Measurements from ENCODE around the gene GVQW3.

The GVQW3 gene

DNA sequence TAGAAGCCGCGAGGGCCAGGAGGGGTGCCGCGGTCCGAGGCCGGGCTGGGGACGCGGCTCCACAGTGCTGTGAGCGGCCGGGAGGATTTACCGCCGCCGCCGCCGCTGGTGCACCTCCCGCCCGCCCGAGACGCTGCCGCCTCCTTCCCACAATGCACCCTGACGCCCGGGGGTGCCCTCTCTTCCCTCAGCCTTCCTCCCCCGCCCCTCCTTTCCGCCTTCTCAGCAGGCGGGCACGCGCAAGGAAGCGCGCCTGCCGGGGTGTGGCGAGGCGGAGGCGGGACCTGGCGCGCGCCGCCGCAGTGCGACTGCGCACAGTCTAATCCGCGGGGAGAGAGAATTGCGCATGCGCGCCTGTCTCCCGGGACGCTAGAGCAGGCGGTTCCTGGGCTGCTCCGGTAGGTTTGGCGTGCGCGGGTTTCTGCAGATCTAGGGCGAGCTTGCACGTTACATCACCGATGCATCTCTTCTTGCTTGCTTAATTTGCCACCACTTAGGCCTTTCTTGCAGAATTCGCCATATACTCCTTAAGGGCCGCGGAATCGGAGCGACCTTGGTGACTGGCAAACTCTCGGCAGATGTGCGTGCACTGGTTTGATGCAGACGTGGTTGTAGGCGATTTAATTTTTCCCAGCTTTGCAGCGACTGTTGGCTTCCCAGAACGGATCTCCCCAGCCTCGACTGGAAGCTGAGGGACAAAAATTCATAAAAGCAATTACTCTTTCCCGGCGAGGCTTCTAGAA lies at the start of gene GVQW3, which contains the start of gene THAP12:
Gene GVQW3 (plus strand): TSS at position 347 of the 743 bp plus-strand sequence. CDS start 506 bp downstream, outside the sequence.
Gene THAP12 (minus strand): TSS at position 156 of the 743 bp plus-strand sequence. CDS start 296 bp downstream, outside the sequence.
- Histone ChIP-seq H3K9ac (ENCODE audit: low read depth, low read length) (peak within 1 kb of the TSS; percentile 60), H3K36me3 (ENCODE audit: control insufficient read depth, insufficient read depth, low read length) (no peaks in the 10 kb centered on the region), H3K4me1 (ENCODE audit: control insufficient read depth, insufficient read depth, low read length) (peaks cover 26% of the 10 kb centered on the region), H3K27me3 (ENCODE audit: control insufficient read depth, insufficient read depth, low read length) (no peaks in the 10 kb centered on the region), H3K27ac (ENCODE audit: low read depth, low read length) (peak within 1 kb of the TSS; percentile 69), H3K4me3 (ENCODE audit: low read depth, low read length) (peak within 1 kb of the TSS; percentile 89), H3K9me3 (ENCODE audit: control insufficient read depth, insufficient read depth, low read length) (no peaks in the 10 kb centered on the region)

DNA sequence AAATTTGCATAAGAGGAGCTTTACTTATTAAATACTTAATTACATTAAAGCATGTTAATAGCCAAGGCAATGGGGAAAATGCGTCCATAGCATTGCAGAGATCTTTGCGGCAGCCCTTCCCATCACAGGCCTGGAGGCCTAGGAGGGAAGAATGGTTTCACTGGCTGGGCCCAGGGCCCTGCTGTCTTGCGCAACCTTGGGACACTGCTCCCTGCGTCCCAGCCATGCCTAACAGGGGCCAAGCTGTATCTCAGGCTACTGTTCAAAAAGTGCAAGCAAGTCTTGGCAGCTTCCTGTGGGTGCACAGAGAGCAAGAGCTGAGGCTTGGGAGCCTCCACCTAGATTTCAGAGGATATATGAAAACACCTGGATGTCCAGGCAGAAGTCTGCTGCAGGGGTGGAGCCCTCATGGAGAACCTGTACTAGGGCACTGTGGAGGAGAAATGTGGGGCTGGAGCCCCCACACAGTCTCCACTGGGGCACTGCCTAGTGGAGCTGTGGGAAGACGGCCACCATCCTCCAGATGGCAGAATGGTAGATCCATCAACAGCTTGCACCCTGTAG lies 46.2 kb upstream of the GVQW3 start:
- Histone ChIP-seq H3K4me3 (ENCODE audit: low read depth, low read length) (no peak overlapping the region), H3K36me3 (ENCODE audit: control insufficient read depth, insufficient read depth, low read length) (no peaks in the 10 kb centered on the region), H3K4me1 (ENCODE audit: control insufficient read depth, insufficient read depth, low read length) (0 out of 2 replicates have a peak, but pooled peaks cover 7% of the 10 kb centered on the region), H3K9ac (ENCODE audit: low read depth, low read length) (no peak overlapping the region), H3K27me3 (ENCODE audit: control insufficient read depth, insufficient read depth, low read length) (no peaks in the 10 kb centered on the region), H3K27ac (ENCODE audit: low read depth, low read length) (no peak overlapping the region), H3K9me3 (ENCODE audit: control insufficient read depth, insufficient read depth, low read length) (peaks cover 20% of the 10 kb centered on the region)

DNA sequence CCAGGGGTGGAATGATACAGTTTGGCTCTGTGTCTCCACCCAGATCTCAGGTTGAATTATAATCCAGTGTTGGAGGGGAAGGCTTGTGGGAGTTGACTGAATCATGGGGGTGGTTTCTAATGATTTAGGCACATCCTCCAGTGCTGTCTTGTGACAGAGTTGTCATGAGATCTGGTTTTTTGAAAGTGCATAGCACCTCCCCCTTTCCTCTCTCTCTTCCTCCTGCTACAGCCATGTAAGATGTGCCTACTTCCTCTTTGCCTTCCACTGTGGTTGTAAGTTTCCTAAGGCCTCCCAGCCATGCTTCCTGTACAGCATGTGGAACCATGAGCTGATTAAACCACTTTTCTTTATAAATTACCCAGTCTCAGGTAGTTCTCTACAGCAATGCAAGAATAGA lies 45.3 kb upstream of the GVQW3 start:
- H3K27ac ChIP-seq (ENCODE audit: low read depth, low read length): no peak overlapping the region
- peaks cover 20% of the 10 kb centered on the region for H3K9me3 ChIP-seq (ENCODE audit: control insufficient read depth, insufficient read depth, low read length)
- H3K36me3 ChIP-seq (ENCODE audit: control insufficient read depth, insufficient read depth, low read length): no peaks in the 10 kb centered on the region
- H3K27me3 ChIP-seq (ENCODE audit: control insufficient read depth, insufficient read depth, low read length): no peaks in the 10 kb centered on the region
- H3K9ac ChIP-seq (ENCODE audit: low read depth, low read length): no peak overlapping the region
- H3K4me1 ChIP-seq (ENCODE audit: control insufficient read depth, insufficient read depth, low read length): no peaks in the 10 kb centered on the region
- H3K4me3 ChIP-seq (ENCODE audit: low read depth, low read length): no peak overlapping the region

DNA sequence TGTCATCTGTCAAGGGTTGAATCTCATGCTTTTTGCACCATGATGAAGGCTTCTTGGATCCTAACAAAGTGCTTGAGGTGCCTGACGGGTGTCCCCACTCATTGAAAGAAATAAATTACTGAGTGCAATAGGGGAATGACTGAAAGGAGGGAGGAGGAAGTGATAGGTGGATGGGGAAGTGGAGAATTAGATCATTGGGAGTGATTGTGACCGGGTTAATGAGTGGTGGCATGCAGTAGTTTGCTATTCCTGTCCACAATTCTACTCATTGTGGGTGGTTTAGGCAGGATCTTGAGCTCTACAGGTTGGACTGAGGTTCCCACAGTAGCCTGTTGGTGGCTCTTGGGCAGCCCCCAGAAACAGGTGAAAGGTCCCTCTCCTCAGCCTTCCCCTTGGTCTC lies 44.5 kb upstream of the GVQW3 start:
- Histone ChIP-seq H3K9me3 (ENCODE audit: control insufficient read depth, insufficient read depth, low read length) (peaks cover 20% of the 10 kb centered on the region), H3K9ac (ENCODE audit: low read depth, low read length) (no peak overlapping the region), H3K27ac (ENCODE audit: low read depth, low read length) (no peak overlapping the region), H3K36me3 (ENCODE audit: control insufficient read depth, insufficient read depth, low read length) (no peaks in the 10 kb centered on the region), H3K27me3 (ENCODE audit: control insufficient read depth, insufficient read depth, low read length) (no peaks in the 10 kb centered on the region), H3K4me1 (ENCODE audit: control insufficient read depth, insufficient read depth, low read length) (no peaks in the 10 kb centered on the region), H3K4me3 (ENCODE audit: low read depth, low read length) (no peak overlapping the region)

DNA sequence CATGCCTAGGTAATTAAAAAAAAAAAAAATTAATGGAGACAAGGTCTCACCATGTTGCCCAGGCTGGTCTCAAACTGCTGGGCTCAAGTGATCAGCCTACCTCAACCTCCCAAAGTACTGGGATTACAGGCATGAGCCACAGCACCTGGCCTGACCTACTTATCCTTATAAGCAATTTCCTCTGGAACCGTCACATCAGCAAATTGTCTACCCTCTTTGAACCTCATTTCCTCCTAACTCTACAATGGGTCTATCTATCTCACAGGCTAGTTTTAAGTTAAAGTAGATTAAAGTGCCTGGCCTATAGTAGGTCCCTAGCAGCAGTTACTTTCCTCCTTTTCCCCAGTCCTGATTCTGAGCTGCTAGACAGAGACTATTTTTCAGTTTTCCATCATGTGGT lies 43.7 kb upstream of the GVQW3 start:
- H3K36me3 ChIP-seq (ENCODE audit: control insufficient read depth, insufficient read depth, low read length): no peaks in the 10 kb centered on the region
- H3K9ac ChIP-seq (ENCODE audit: low read depth, low read length): no peak overlapping the region
- no peak overlapping the region for H3K4me3 ChIP-seq (ENCODE audit: low read depth, low read length)
- H3K27me3 ChIP-seq (ENCODE audit: control insufficient read depth, insufficient read depth, low read length): no peaks in the 10 kb centered on the region
- no peak overlapping the region for H3K27ac ChIP-seq (ENCODE audit: low read depth, low read length)
- peaks cover 20% of the 10 kb centered on the region for H3K9me3 ChIP-seq (ENCODE audit: control insufficient read depth, insufficient read depth, low read length)
- no peaks in the 10 kb centered on the region for H3K4me1 ChIP-seq (ENCODE audit: control insufficient read depth, insufficient read depth, low read length)

DNA sequence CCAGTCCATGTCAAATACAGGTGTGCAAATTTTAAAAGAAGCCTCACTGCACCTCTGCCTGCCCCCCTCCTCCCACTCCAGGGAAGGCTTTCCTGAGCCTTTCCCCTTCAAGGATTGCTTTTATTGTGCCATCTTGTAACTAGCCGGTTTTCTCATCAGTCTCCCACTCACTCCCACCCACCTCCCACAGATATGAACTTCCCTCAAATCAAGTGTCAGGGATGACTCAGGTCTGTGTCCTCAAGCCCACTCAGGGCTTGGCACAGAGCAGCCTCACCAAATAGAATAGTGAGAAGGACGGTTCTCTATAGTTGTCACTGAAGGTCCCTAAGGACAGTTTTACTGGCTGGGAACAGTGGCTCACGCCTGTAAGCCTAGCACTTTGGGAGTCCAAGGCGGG lies 43.2 kb upstream of the GVQW3 start:
- Histone ChIP-seq H3K4me1 (ENCODE audit: control insufficient read depth, insufficient read depth, low read length) (no peaks in the 10 kb centered on the region), H3K27ac (ENCODE audit: low read depth, low read length) (no peak overlapping the region), H3K9me3 (ENCODE audit: control insufficient read depth, insufficient read depth, low read length) (peaks cover 20% of the 10 kb centered on the region), H3K36me3 (ENCODE audit: control insufficient read depth, insufficient read depth, low read length) (no peaks in the 10 kb centered on the region), H3K9ac (ENCODE audit: low read depth, low read length) (no peak overlapping the region), H3K27me3 (ENCODE audit: control insufficient read depth, insufficient read depth, low read length) (no peaks in the 10 kb centered on the region), H3K4me3 (ENCODE audit: low read depth, low read length) (no peak overlapping the region)

DNA sequence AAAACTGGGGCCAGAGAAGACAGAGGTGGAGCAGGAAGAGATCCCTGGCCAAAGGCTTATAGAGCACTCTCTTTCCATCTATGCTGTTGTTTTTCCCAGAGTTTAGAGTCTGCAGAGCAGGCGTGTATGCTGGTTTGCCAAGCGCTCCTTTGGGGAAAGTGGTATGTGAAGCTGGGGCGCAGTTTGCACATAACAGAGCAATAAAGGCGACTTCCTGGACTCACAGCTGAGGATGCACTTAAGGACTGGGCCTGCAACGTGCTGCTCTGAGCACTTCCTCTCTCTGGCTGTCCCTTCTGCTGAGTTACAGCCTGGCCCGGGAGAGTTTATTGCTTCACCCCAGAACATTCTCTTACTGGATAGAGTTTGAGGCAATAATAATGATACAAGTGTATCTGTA lies 41.9 kb upstream of the GVQW3 start:
- H3K36me3 ChIP-seq (ENCODE audit: control insufficient read depth, insufficient read depth, low read length): no peaks in the 10 kb centered on the region
- no peak overlapping the region for H3K9ac ChIP-seq (ENCODE audit: low read depth, low read length)
- no peaks in the 10 kb centered on the region for H3K27me3 ChIP-seq (ENCODE audit: control insufficient read depth, insufficient read depth, low read length)
- no peak overlapping the region for H3K27ac ChIP-seq (ENCODE audit: low read depth, low read length)
- H3K4me1 ChIP-seq (ENCODE audit: control insufficient read depth, insufficient read depth, low read length): no peaks in the 10 kb centered on the region
- H3K4me3 ChIP-seq (ENCODE audit: low read depth, low read length): no peak overlapping the region
- peaks cover 18% of the 10 kb centered on the region for H3K9me3 ChIP-seq (ENCODE audit: control insufficient read depth, insufficient read depth, low read length)

DNA sequence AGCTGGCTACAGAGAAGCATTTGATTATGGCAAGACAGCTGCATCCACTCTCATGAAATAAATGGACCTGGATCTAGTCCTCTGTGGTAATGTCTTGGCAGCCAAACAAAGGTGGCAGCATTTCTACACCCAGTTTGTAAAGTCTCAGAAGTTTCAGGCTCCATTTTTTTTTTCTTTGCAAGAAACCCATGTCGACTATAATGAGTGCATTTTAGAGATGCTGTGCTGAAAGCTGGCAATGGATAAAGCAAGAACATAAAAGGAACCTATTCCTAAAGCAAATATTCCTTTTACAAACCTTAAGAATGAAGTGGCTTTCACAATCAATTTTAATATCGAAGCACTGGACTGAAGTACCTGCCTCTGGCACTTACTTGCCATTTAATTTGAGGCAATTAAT lies 33.7 kb upstream of the GVQW3 start:
- no peak overlapping the region for H3K9ac ChIP-seq (ENCODE audit: low read depth, low read length)
- H3K4me3 ChIP-seq (ENCODE audit: low read depth, low read length): no peak overlapping the region
- peaks cover 5% of the 10 kb centered on the region; the same call in 1 of the 2 replicates for H3K36me3 ChIP-seq (ENCODE audit: control insufficient read depth, insufficient read depth, low read length)
- no peak overlapping the region for H3K27ac ChIP-seq (ENCODE audit: low read depth, low read length)
- H3K4me1 ChIP-seq (ENCODE audit: control insufficient read depth, insufficient read depth, low read length): no peaks in the 10 kb centered on the region
- no peaks in the 10 kb centered on the region for H3K9me3 ChIP-seq (ENCODE audit: control insufficient read depth, insufficient read depth, low read length)
- no peaks in the 10 kb centered on the region for H3K27me3 ChIP-seq (ENCODE audit: control insufficient read depth, insufficient read depth, low read length)

DNA sequence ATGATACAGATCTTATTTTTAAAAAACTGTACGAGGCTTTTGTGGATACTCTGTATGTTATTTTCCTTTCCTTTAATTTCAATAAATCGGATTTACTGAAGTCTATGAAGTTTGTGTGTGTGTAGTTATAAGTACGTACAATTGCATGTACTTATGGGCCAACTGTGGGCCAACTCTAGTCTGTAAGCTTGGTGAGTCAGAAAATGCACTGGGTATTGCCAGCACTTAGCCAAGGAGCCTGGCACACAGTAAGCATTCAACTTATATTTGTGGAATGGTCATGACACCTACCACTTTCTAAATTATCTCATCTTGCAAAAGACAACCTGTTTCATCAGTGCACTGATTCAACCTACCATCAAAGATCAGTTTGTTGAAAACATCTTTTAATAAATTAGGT lies 32.8 kb upstream of the GVQW3 start:
- Histone ChIP-seq H3K4me1 (ENCODE audit: control insufficient read depth, insufficient read depth, low read length) (no peaks in the 10 kb centered on the region), H3K27ac (ENCODE audit: low read depth, low read length) (no peak overlapping the region), H3K4me3 (ENCODE audit: low read depth, low read length) (no peak overlapping the region), H3K9ac (ENCODE audit: low read depth, low read length) (no peak overlapping the region), H3K27me3 (ENCODE audit: control insufficient read depth, insufficient read depth, low read length) (no peaks in the 10 kb centered on the region), H3K9me3 (ENCODE audit: control insufficient read depth, insufficient read depth, low read length) (no peaks in the 10 kb centered on the region), H3K36me3 (ENCODE audit: control insufficient read depth, insufficient read depth, low read length) (peaks cover 13% of the 10 kb centered on the region)

DNA sequence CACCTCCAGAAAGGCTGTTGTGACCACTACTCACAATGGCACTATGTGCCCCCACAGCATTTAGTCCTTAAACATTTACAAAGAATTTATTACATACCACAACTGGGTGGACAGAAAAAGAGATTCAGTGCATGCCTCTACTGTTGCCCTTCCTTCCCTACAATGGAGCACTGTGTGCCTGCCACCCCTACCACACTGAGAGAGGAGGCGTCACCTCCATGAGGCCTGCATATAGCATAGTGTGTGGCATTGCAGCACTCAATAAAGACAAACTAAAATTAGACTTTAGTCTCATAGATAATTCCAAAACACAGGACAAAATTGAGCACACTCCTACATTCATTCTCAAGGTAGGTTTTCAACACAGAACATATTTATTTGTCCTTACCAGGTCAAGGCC lies 26.0 kb upstream of the GVQW3 start:
- Histone ChIP-seq H3K27ac (ENCODE audit: low read depth, low read length) (no peak overlapping the region), H3K9ac (ENCODE audit: low read depth, low read length) (no peak overlapping the region), H3K9me3 (ENCODE audit: control insufficient read depth, insufficient read depth, low read length) (no peaks in the 10 kb centered on the region), H3K27me3 (ENCODE audit: control insufficient read depth, insufficient read depth, low read length) (no peaks in the 10 kb centered on the region), H3K36me3 (ENCODE audit: control insufficient read depth, insufficient read depth, low read length) (peaks cover 33% of the 10 kb centered on the region), H3K4me1 (ENCODE audit: control insufficient read depth, insufficient read depth, low read length) (no peaks in the 10 kb centered on the region), H3K4me3 (ENCODE audit: low read depth, low read length) (no peak overlapping the region)

DNA sequence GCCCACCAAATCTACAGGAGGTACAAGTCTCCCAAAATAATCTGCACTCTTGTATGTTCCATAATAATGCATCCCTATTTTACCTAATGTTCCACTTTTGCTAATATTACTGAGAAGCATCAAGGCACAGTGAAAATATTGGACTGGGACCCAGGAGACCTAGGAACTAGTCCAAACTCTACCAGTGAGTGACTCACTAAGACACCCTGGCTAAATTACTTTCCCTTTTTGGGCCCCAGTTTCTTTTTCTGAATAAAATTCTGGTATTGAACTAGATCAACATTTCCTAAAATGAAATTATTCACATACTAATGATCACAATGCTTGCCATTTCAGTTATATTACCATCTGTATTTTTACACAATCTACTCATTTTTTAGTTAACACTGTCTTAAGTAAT lies 19.7 kb upstream of the GVQW3 start:
- H3K9ac ChIP-seq (ENCODE audit: low read depth, low read length): no peak overlapping the region
- H3K9me3 ChIP-seq (ENCODE audit: control insufficient read depth, insufficient read depth, low read length): no peaks in the 10 kb centered on the region
- H3K4me3 ChIP-seq (ENCODE audit: low read depth, low read length): no peak overlapping the region
- H3K27me3 ChIP-seq (ENCODE audit: control insufficient read depth, insufficient read depth, low read length): no peaks in the 10 kb centered on the region
- H3K4me1 ChIP-seq (ENCODE audit: control insufficient read depth, insufficient read depth, low read length): no peaks in the 10 kb centered on the region
- H3K36me3 ChIP-seq (ENCODE audit: control insufficient read depth, insufficient read depth, low read length): 0 out of 2 replicates have a peak, but pooled peaks cover 9% of the 10 kb centered on the region
- H3K27ac ChIP-seq (ENCODE audit: low read depth, low read length): no peak overlapping the region
